ENCODE results near the gene CELF5. TPM values are rescaled to one million over a fixed set of nuclear protein-coding genes. Genes with fewer than 3 reads are reported as not detected.

Gene CELF5
- total RNA-seq, 1 experiment from 2014 or later, result 2.5 TPM

DNA sequence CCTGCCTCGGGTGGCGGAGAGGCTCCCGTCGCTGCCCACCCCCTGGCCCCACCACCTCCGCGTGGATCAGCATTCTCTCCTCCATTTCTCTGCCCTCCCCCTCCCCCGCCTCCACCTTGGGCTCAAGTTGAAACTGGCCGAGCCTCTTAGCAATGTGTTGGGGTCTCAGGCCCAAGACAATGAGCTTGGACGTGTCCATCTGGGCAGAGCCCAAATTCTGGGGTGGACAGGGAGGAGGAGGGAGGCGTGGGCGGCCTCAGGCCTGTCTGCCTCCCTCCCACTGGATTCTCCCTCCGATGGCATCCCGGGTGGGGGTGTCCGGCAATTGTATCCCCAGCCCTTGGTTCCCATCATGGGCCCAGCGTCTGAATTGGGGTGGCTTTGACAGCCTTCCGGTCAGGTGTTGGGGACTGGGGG is 1.2 kb downstream of the CELF5 start:
- POLR2A ChIA-PET, result no interaction called here

More for the DNA sequence above, 1.2 kb downstream of the CELF5 start:
- peaks cover 8% of the 10 kb centered on the region for H3K27me3 ChIP-seq (ENCODE audit: insufficient read depth, low read length)
- H3K4me2 ChIP-seq (ENCODE audit: low read length), result no peak overlapping the region
- intact Hi-C loops (cut with micrococcal nuclease), result no loop called here
- CTCF ChIA-PET, result no interaction called here
- H4K20me1 ChIP-seq (ENCODE audit: insufficient read depth), result no peaks in the 10 kb centered on the region
- no peaks in the 10 kb centered on the region for H3K9me3 ChIP-seq (ENCODE audit: control insufficient read depth in 1 of 2, insufficient read depth in 1 of 2, low read depth in 1 of 2, low read length in 2 of 2)
- no peak overlapping the region for H3K9ac ChIP-seq (ENCODE audit: low read length)
- no peaks in the 10 kb centered on the region for H3K9me2 ChIP-seq (ENCODE audit: insufficient read depth)
- no peaks in the 10 kb centered on the region for H3K36me3 ChIP-seq (ENCODE audit: control insufficient read depth in 1 of 2, insufficient read depth in 2 of 2, low read length in 2 of 2)
- ATAC-seq (no peak), DNase-seq (ENCODE audit: low read depth, low spot score) (no peak)
- no peak overlapping the region for H2AFZ ChIP-seq (ENCODE audit: low read depth, low read length, poor library complexity, severe bottlenecking)
- TF ChIP-seq, protein P1, sequence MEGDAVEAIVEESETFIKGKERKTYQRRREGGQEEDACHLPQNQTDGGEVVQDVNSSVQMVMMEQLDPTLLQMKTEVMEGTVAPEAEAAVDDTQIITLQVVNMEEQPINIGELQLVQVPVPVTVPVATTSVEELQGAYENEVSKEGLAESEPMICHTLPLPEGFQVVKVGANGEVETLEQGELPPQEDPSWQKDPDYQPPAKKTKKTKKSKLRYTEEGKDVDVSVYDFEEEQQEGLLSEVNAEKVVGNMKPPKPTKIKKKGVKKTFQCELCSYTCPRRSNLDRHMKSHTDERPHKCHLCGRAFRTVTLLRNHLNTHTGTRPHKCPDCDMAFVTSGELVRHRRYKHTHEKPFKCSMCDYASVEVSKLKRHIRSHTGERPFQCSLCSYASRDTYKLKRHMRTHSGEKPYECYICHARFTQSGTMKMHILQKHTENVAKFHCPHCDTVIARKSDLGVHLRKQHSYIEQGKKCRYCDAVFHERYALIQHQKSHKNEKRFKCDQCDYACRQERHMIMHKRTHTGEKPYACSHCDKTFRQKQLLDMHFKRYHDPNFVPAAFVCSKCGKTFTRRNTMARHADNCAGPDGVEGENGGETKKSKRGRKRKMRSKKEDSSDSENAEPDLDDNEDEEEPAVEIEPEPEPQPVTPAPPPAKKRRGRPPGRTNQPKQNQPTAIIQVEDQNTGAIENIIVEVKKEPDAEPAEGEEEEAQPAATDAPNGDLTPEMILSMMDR (IDR thresholded peaks at IDR 0.05 in 2 of 3, conservative IDR thresholded peaks at IDR 0.05 in 1 of 3; ENCODE audit: borderline replicate concordance in 1 of 3, insufficient read depth in 1 of 3, low read depth in 2 of 3, low read length in 2 of 3), result no peak
- TF ChIP-seq POLR2A (IDR thresholded peaks at IDR 0.05; ENCODE audit: borderline replicate concordance, extremely low read depth, insufficient read depth, insufficient read length) (no peak), EGR1 (IDR thresholded peaks at IDR 0.05; ENCODE audit: low read depth) (no peak), CEBPB (IDR thresholded peaks at IDR 0.05; ENCODE audit: low read depth) (no peak)
- TF ChIP-seq, protein P2, sequence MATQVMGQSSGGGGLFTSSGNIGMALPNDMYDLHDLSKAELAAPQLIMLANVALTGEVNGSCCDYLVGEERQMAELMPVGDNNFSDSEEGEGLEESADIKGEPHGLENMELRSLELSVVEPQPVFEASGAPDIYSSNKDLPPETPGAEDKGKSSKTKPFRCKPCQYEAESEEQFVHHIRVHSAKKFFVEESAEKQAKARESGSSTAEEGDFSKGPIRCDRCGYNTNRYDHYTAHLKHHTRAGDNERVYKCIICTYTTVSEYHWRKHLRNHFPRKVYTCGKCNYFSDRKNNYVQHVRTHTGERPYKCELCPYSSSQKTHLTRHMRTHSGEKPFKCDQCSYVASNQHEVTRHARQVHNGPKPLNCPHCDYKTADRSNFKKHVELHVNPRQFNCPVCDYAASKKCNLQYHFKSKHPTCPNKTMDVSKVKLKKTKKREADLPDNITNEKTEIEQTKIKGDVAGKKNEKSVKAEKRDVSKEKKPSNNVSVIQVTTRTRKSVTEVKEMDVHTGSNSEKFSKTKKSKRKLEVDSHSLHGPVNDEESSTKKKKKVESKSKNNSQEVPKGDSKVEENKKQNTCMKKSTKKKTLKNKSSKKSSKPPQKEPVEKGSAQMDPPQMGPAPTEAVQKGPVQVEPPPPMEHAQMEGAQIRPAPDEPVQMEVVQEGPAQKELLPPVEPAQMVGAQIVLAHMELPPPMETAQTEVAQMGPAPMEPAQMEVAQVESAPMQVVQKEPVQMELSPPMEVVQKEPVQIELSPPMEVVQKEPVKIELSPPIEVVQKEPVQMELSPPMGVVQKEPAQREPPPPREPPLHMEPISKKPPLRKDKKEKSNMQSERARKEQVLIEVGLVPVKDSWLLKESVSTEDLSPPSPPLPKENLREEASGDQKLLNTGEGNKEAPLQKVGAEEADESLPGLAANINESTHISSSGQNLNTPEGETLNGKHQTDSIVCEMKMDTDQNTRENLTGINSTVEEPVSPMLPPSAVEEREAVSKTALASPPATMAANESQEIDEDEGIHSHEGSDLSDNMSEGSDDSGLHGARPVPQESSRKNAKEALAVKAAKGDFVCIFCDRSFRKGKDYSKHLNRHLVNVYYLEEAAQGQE (IDR thresholded peaks at IDR 0.05; ENCODE audit: low read depth), result no peak
- RAD21 ChIA-PET (ENCODE audit: low non-redundant PET in 1 of 2, low total read pairs in 2 of 2, uncharacterized antibody in 2 of 2, unreplicated experiment in 2 of 2), result no interaction called here
- H3K27ac ChIP-seq (ENCODE audit: low read depth, low read length), result no peak overlapping the region
- H3K4me3 ChIP-seq (replicated peaks in 1 of 2; ENCODE audit: low read depth in 1 of 2, low read length in 2 of 2), result no peak overlapping the region
- no peaks in the 10 kb centered on the region for H3K79me2 ChIP-seq (ENCODE audit: insufficient read depth, low read length)
- H3K4me1 ChIP-seq (ENCODE audit: control insufficient read depth in 1 of 2, insufficient read depth in 2 of 2, low read length in 2 of 2), result no peaks in the 10 kb centered on the region; a peak in 1 of 4 replicates
- no TSS peak for BruUV-seq (replicated peaks)

Measured in HCT116 (cell line).